Thyroid gland (tissue), 4 donors: Measurements from ENCODE around the gene VIT. TPM values are rescaled to one million over a fixed set of nuclear protein-coding genes. Genes with fewer than 3 reads are reported as not detected.

Experiments
- DNase-seq, 2 donors: peaks; one replicate each; pipeline ENCODE4 v3.0.0-alpha.2; 2019
- H3K27ac ChIP-seq, 3 donors: fragments of 200-600 bp; sonication (generic); 1 replicate in 2 of 3; 2 replicates in 1 of 3; pipeline ENCODE4 v1.5.1; 2016 to 2019; ENCODE audit warnings: mild to moderate bottlenecking in 1 of 3, moderate library complexity in 1 of 3
- H3K27me3 ChIP-seq: fragments of 200-600 bp; sonication (generic); one replicate; pipeline ENCODE4 v1.5.1; 2019
- H3K36me3 ChIP-seq, 2 donors: fragments of 200-600 bp; sonication (generic); one replicate each; pipeline ENCODE4 v1.5.1; 2016 to 2019
- H3K4me1 ChIP-seq, 2 donors: fragments of 200-600 bp; sonication (generic); one replicate each; pipeline ENCODE4 v1.5.1; 2017 to 2019
- H3K4me3 ChIP-seq, 3 donors: fragments of 200-600 bp; sonication (generic); replicated peaks in 1 of 3; 1 replicate in 2 of 3; 2 replicates in 1 of 3; pipeline ENCODE4 v1.5.1; 2016; ENCODE audit warnings: mild to moderate bottlenecking in 1 of 3
- H3K9me3 ChIP-seq: fragments of 200-600 bp; sonication (generic); one replicate; pipeline ENCODE4 v1.5.1; 2017
- CTCF ChIP-seq, 6 experiments: fragments of 200-600 bp in 3 of 6; fragments of 450-650 bp in 3 of 6; sonication (generic) in 3 of 6; IDR thresholded peaks; one replicate each; pipeline ENCODE4 v1.5.1; 2016 to 2019; ENCODE audit warnings: antibody characterized with exemption in 6 of 6, mild to moderate bottlenecking in 2 of 6, inconsistent platforms in 1 of 6, moderate library complexity in 1 of 6
- POLR2A ChIP-seq, 2 donors: fragments of 450-650 bp; IDR thresholded peaks; one replicate each; pipeline ENCODE4 v1.6.1; 2017; ENCODE audit warnings: antibody characterized with exemption in 2 of 2, mild to moderate bottlenecking in 2 of 2, moderate library complexity in 1 of 2
- WGBS, 2 donors: methylation state at CpG; one replicate each; pipeline ENCODE4 v1.1.5; 2017; 5-methylcytosine and 5-hydroxymethylcytosine counted together
- intact Hi-C: fragments of 100-400 bp; cut with DNase I; formaldehyde crosslinking; loops from one replicate; pipeline ENCODE4 v1.15.1; 2023
- total RNA-seq, 4 donors: library from RNA; depleted of rRNA; stranded (reverse); fragments of >200 nt; gene quantifications; one replicate each; pipeline ENCODE4 v1.2.3, GENCODE V29; 2016

VIT gene
- total RNA-seq, 4 donors from 2014 or later: 9.4 to 24.7 (median 20.6) TPM

DNA sequence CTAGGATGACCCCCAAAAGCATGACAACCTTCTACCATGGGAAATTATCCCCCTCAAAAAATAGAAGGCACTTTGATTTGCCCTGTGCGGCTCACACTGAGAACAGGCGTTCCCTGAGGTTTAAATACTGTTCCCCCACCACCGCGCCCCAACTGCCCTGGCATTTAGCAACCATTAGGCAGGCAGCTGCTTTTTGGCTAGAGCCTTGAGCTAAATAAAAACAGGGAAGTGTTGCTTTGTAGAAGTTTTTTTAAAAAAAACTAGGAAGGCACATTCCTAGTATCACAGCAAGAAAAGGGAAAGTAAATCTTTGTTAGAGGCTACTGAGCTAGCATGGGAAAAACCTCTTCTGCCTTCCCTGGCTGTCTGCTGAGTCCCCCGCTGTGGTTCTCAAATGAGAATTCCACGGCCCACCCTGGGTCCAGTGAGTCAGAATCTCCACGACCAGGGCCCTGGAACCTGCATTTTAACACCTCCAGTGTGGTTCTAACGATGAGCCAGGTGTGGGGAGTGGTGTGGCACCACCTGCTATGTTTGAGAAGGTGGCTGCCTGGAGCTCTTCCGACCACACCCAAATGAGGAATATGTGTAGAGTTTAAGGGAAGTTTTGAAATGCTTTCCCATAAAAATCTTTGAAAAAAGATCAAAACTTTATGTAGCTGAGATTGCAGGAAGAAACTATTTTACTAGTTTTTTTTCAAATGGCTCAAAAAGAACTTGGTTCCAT, 66.4 kb downstream of the VIT start:
- Histone ChIP-seq H3K27ac (no peak overlapping the region), H3K4me3 (no peak overlapping the region), H3K36me3 (no peaks in the 10 kb centered on the region), H3K9me3 (no peaks in the 10 kb centered on the region), H3K27me3 (no peaks in the 10 kb centered on the region), H3K4me1 (no peaks in the 10 kb centered on the region)
- TF ChIP-seq CTCF (IDR thresholded peaks at IDR 0.05) (no peak), POLR2A (IDR thresholded peaks at IDR 0.05) (no peak)
- no peak for DNase-seq
- 77 to 78% methylated on average over 9 of the region's 9 CpGs for WGBS, 2 donors
- intact Hi-C loops: no loop called here

GRCh38 chr2:36769106-36769505, 72.6 kb downstream of the VIT start:
- Histone ChIP-seq H3K4me3 (no peak overlapping the region), H3K9me3 (no peaks in the 10 kb centered on the region), H3K27me3 (no peaks in the 10 kb centered on the region), H3K36me3 (no peaks in the 10 kb centered on the region), H3K4me1 (peaks cover 0 to 7% of the 10 kb centered on the region in 2 donors), H3K27ac (no peak overlapping the region)
- no peak for DNase-seq
- intact Hi-C loops: no loop called here
- WGBS, 2 donors: 67 to 75% methylated on average over 2 of the region's 2 CpGs
- TF ChIP-seq CTCF (IDR thresholded peaks at IDR 0.05) (no peak), POLR2A (IDR thresholded peaks at IDR 0.05) (no peak)

DNA sequence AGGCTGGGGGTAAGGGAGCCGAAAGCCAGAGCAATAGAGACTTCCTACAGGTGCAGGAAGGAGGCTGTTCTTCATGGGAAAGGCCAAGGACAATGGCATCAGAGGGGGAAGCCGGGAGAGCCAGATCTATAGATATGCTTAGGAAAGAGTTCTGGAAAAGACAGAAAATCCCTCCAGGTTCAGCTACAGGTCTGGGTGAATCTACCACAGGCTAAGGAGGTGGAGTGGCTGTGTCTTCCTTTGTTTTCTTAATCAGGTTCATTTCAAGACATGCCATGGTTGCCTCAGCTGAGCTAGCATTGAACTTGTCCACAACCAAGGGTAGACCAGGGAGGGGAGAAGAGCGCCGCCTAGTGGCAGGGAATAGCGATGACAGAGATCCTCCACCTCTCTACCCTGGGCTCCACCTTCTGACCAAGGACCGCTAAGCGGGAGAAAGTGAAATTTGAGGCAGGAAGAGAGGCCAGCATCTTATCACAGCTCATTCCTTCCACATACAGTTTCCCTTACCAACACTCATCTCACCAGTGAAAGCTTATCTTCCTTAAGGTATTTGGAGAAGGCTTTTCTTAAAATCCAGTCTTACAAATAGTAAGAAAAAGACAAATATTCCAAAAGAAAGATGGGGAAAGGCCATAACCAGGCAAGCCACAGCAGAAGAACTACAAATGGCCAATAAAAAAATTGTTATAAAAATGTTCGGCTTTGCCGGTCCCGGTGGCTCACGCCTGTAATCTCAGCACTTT, 74.2 kb downstream of the VIT start:
- no peaks in the 10 kb centered on the region for H3K27me3 ChIP-seq
- peaks cover 0 to 9% of the 10 kb centered on the region in 2 donors for H3K4me1 ChIP-seq
- H3K27ac ChIP-seq: no peak overlapping the region
- 66% methylated on average over 11 of the region's 11 CpGs for WGBS, 2 donors
- DNase-seq: peak in 1 of 2 donors; percentile 3
- no peak overlapping the region for H3K4me3 ChIP-seq
- intact Hi-C loops: no loop called here
- no peaks in the 10 kb centered on the region for H3K36me3 ChIP-seq
- no peaks in the 10 kb centered on the region for H3K9me3 ChIP-seq
- TF ChIP-seq POLR2A (IDR thresholded peaks at IDR 0.05) (no peak), CTCF (IDR thresholded peaks at IDR 0.05) (peak in 2 of 6 experiments; percentile 13 to 30)

DNA sequence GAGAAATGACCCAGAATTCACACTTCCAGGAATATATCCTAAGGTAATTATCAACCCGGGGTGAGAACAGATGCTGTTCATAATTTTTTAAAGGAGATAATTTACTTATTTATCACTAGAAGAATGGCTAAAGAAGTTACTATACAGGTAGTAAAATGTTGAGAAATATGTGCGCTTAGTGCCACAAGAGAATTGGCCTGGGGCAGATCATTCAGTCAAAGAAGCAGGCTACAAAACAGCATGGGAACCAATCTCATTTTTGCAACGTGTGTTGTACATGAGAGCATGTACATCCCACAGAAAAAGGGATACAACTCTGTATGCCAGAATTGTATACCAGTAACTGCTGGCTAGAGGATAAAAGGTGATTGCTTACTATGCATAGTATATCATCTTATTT, 75.2 kb downstream of the VIT start:
- H3K36me3 ChIP-seq: no peaks in the 10 kb centered on the region
- H3K4me1 ChIP-seq: peaks cover 0 to 9% of the 10 kb centered on the region in 2 donors
- H3K27ac ChIP-seq: no peak overlapping the region
- TF ChIP-seq CTCF (IDR thresholded peaks at IDR 0.05): no peak
- no peak for TF ChIP-seq POLR2A (IDR thresholded peaks at IDR 0.05)
- no peaks in the 10 kb centered on the region for H3K9me3 ChIP-seq
- no peak for DNase-seq
- intact Hi-C loops: no loop called here
- H3K27me3 ChIP-seq: no peaks in the 10 kb centered on the region
- 83 to 89% methylated on average over 3 of the region's 3 CpGs for WGBS, 2 donors
- no peak overlapping the region for H3K4me3 ChIP-seq

DNA sequence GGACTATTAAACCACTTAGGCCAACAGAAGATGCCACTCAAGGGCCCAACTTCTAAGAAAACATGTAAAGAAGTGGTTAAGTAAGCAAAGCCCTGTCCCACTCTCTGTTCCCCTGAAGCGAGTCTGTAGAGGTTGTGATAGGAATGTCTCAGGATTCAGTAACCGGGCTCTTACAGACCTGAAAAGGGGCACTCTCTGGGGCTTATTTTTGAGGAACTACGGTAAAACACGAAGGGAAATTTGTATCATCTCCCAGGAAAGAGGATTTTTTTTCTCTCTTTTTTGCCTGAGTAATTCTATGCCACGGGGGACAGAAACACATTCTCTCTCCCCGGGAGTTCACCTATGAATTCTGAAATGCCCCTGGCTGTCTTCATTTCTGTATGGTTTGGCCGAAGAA, 77.4 kb downstream of the VIT start:
- H3K9me3 ChIP-seq: no peaks in the 10 kb centered on the region
- no peaks in the 10 kb centered on the region for H3K36me3 ChIP-seq
- WGBS, 2 donors: 47 to 60% methylated on average over 7 of the region's 7 CpGs
- no peak overlapping the region for H3K27ac ChIP-seq
- no peak overlapping the region for H3K4me3 ChIP-seq
- peaks cover 0 to 9% of the 10 kb centered on the region in 2 donors for H3K4me1 ChIP-seq
- H3K27me3 ChIP-seq: no peaks in the 10 kb centered on the region
- DNase-seq: no peak
- intact Hi-C loops: no loop called here
- TF ChIP-seq CTCF (IDR thresholded peaks at IDR 0.05) (no peak), POLR2A (IDR thresholded peaks at IDR 0.05) (no peak)
